Measurements from ENCODE around the gene GRK7.
A peak's percentile ranks its signal among the peaks of the same experiment; 100 is the strongest.

The GRK7 gene

DNA sequence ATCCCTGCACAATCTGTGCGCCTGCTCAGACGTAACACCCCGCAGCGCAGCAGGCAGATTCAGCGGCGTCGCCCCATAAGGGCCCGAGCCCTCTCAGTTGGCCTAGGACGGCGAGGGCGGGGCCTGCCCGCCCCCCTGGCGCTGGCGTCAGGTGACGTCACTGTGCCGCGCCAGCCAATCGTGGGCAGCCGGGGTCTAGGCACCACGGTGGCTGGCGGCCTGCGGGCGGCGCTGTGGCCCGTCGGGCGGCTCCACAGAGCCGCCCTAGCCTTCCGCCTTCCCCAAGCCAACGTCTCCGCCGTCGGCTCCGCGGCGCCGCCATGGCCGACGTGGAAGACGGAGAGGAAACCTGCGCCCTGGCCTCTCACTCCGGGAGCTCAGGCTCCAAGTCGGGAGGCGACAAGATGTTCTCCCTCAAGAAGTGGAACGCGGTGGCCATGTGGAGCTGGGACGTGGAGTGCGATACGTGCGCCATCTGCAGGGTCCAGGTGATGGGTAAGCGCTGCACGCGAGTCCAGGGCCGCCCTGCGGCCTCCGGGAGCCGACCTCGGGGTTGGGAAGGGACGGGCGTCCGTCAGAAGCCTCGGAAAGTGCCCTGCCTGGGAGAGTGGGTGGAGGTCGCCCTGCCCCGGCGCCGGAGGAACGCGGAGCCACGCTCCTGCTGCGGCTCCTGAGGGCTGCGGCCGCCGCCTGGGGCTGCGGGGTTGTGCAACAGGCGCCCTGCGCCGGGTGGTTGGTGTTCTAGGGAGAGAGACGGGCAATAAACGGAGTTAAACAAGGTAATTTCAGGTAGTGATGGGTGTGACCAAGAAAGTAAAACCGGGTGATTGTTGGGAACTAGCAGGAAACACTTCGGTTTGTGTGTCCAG lies 25.0 kb upstream of the GRK7 start, which contains the start of gene RNF7:
Gene RNF7 (plus strand): TSS at position 277 of the 869 bp plus-strand sequence. CDS start 44 bp downstream, at position 321.
- H3K4me1 ChIP-seq (ENCODE audit: insufficient read depth, poor library complexity, severe bottlenecking), result peaks cover 14% of the 10 kb centered on the region
- H3K9me3 ChIP-seq (ENCODE audit: severe bottlenecking), result no peaks in the 10 kb centered on the region
- TF ChIP-seq, protein P1, sequence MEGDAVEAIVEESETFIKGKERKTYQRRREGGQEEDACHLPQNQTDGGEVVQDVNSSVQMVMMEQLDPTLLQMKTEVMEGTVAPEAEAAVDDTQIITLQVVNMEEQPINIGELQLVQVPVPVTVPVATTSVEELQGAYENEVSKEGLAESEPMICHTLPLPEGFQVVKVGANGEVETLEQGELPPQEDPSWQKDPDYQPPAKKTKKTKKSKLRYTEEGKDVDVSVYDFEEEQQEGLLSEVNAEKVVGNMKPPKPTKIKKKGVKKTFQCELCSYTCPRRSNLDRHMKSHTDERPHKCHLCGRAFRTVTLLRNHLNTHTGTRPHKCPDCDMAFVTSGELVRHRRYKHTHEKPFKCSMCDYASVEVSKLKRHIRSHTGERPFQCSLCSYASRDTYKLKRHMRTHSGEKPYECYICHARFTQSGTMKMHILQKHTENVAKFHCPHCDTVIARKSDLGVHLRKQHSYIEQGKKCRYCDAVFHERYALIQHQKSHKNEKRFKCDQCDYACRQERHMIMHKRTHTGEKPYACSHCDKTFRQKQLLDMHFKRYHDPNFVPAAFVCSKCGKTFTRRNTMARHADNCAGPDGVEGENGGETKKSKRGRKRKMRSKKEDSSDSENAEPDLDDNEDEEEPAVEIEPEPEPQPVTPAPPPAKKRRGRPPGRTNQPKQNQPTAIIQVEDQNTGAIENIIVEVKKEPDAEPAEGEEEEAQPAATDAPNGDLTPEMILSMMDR (IDR thresholded peaks at IDR 0.05; ENCODE audit: poor library complexity, severe bottlenecking), result peak; percentile 99
- H3K27ac ChIP-seq (ENCODE audit: poor library complexity, severe bottlenecking), result peak within 1 kb of the TSS; percentile 84
- DNase-seq (ENCODE audit: low spot score), result peak; percentile 89
- ATAC-seq (ENCODE audit: low read depth), result peak; percentile 95
- H3K4me3 ChIP-seq (ENCODE audit: severe bottlenecking), result peak within 1 kb of the TSS; percentile 86
- peaks cover 28% of the 10 kb centered on the region for H3K36me3 ChIP-seq (ENCODE audit: low read depth)
- no peaks in the 10 kb centered on the region for H3K27me3 ChIP-seq (ENCODE audit: insufficient read depth, poor library complexity, severe bottlenecking)

GRCh38 chr3:141738891-141739363 lies 24.3 kb upstream of the GRK7 start:
- peak overlapping the region; percentile 84 for H3K27ac ChIP-seq (ENCODE audit: poor library complexity, severe bottlenecking)
- no peak for DNase-seq (ENCODE audit: low spot score)

DNA sequence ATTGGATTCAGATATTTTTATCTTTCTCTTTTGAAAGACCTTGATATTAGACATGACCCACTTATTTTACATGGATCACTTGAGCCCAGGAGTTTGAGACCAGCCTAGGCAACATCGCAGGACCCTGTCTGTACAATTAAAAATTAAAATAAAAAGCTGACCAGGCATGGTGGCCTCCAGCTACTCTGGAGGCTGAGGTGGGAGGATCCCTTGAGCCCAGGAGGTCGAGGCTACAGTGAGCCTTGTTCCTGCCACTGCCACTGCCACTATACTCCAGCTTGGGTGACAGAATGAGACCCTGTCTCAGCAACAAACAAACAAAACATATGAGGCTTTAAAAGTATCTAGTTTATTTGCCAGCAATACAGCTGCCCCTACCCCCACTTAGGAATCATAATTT lies 23.5 kb upstream of the GRK7 start:
- Histone ChIP-seq H3K36me3 (ENCODE audit: low read depth) (peaks cover 43% of the 10 kb centered on the region), H3K9me3 (ENCODE audit: severe bottlenecking) (no peaks in the 10 kb centered on the region), H3K4me3 (ENCODE audit: severe bottlenecking) (peak overlapping the region; percentile 86), H3K27ac (ENCODE audit: poor library complexity, severe bottlenecking) (peak overlapping the region; percentile 84), H3K27me3 (ENCODE audit: insufficient read depth, poor library complexity, severe bottlenecking) (no peaks in the 10 kb centered on the region), H3K4me1 (ENCODE audit: insufficient read depth, poor library complexity, severe bottlenecking) (peaks cover 14% of the 10 kb centered on the region)
- TF ChIP-seq, protein P1 (IDR thresholded peaks at IDR 0.05; ENCODE audit: poor library complexity, severe bottlenecking), result no peak
- DNase-seq (ENCODE audit: low spot score) (no peak), ATAC-seq (ENCODE audit: low read depth) (no peak)

More at GRCh38 chr3:141738891-141739363, 24.3 kb upstream of the GRK7 start:
- Histone ChIP-seq H3K27me3 (ENCODE audit: insufficient read depth, poor library complexity, severe bottlenecking) (no peaks in the 10 kb centered on the region), H3K9me3 (ENCODE audit: severe bottlenecking) (no peaks in the 10 kb centered on the region), H3K36me3 (ENCODE audit: low read depth) (peaks cover 35% of the 10 kb centered on the region), H3K4me1 (ENCODE audit: insufficient read depth, poor library complexity, severe bottlenecking) (peaks cover 14% of the 10 kb centered on the region), H3K4me3 (ENCODE audit: severe bottlenecking) (peak overlapping the region; percentile 86)
- peak; percentile 30; the same call in 2 of the 3 replicates for ATAC-seq (ENCODE audit: low read depth)
- TF ChIP-seq, protein P1 (IDR thresholded peaks at IDR 0.05; ENCODE audit: poor library complexity, severe bottlenecking), result no peak

GRCh38 chr3:141740349-141740748 lies 22.9 kb upstream of the GRK7 start:
- Histone ChIP-seq H3K9me3 (ENCODE audit: severe bottlenecking) (no peaks in the 10 kb centered on the region), H3K4me1 (ENCODE audit: insufficient read depth, poor library complexity, severe bottlenecking) (peaks cover 14% of the 10 kb centered on the region), H3K27ac (ENCODE audit: poor library complexity, severe bottlenecking) (no peak overlapping the region), H3K4me3 (ENCODE audit: severe bottlenecking) (no peak overlapping the region), H3K27me3 (ENCODE audit: insufficient read depth, poor library complexity, severe bottlenecking) (no peaks in the 10 kb centered on the region), H3K36me3 (ENCODE audit: low read depth) (peaks cover 49% of the 10 kb centered on the region)
- ATAC-seq (ENCODE audit: low read depth), result no peak
- TF ChIP-seq, protein P1 (IDR thresholded peaks at IDR 0.05; ENCODE audit: poor library complexity, severe bottlenecking), result no peak
- DNase-seq (ENCODE audit: low spot score), result no peak
